Measurements from ENCODE around the gene FIBP. TPM values are rescaled to one million over a fixed set of nuclear protein-coding genes. Genes with fewer than 3 reads are reported as not detected.
A peak's percentile ranks its signal among the peaks of the same experiment; 100 is the strongest.

Gene FIBP
- total and polyA plus RNA-seq, 12 donors: 44.0 to 88.4 (median 49.9) TPM

- Histone ChIP-seq H3K27ac (peak overlapping the region in 3 of 10 donors; percentile 10 to 99 (median 98)), H3K4me3 (no peak overlapping the region), H3K9me3 (no peaks in the 10 kb centered on the region), H3K4me1 (peaks cover 5 to 38% (median 32%) of the 10 kb centered on the region in 9 donors), H3K27me3 (no peaks in the 10 kb centered on the region), H3K36me3 (peaks cover 0 to 60% (median 46%) of the 10 kb centered on the region in 9 donors)
- ATAC-seq: no peak
- 74 to 84% methylated on average over 5 of the region's 5 CpGs for WGBS, 2 donors
- peak in 1 of 2 donors; percentile 5 for DNase-seq
- intact Hi-C loops (cut with DNase I): no loop called here
- no peak for TF ChIP-seq CTCF (IDR thresholded peaks at IDR 0.05)
Observed at GRCh38 chr11:65862191-65862735, 26.0 kb downstream of the FIBP start.

- no peaks in the 10 kb centered on the region for H3K9me3 ChIP-seq
- peak overlapping the region; percentile 59 to 100 (median 99) for H3K4me3 ChIP-seq
- DNase-seq: peak in 1 of 2 donors; percentile 4
- H3K36me3 ChIP-seq: peaks cover 0 to 54% (median 40%) of the 10 kb centered on the region in 9 donors
- no peak for TF ChIP-seq CTCF (IDR thresholded peaks at IDR 0.05)
- intact Hi-C loops (cut with DNase I): loop anchor here in 1 of 10 donors (2.0 kb wide), 1 partner anchor 27 kb away; the partner anchor contains the start of gene FIBP
- ATAC-seq: no peak
- H3K27me3 ChIP-seq: no peaks in the 10 kb centered on the region
- peaks cover 7 to 39% (median 32%) of the 10 kb centered on the region in 9 donors for H3K4me1 ChIP-seq
- peak overlapping the region in 8 of 10 donors; percentile 97 to 100 (median 99) for H3K27ac ChIP-seq
- WGBS, 2 donors: 85% methylated on average over 13 of the region's 13 CpGs
Observed at GRCh38 chr11:65861533-65862183, 26.6 kb downstream of the FIBP start.

GRCh38 chr11:65861165-65861505 is 27.1 kb downstream of the FIBP start:
- intact Hi-C loops (cut with DNase I): loop anchor here in 1 of 10 donors (2.0 kb wide), 1 partner anchor 28 kb away; the partner anchor contains the start of gene FIBP
- Histone ChIP-seq H3K27me3 (no peaks in the 10 kb centered on the region), H3K36me3 (peaks cover 0 to 53% (median 35%) of the 10 kb centered on the region in 9 donors), H3K27ac (peak overlapping the region; percentile 90 to 100 (median 98)), H3K4me3 (peak overlapping the region; percentile 59 to 100 (median 99)), H3K4me1 (peaks cover 12 to 45% (median 36%) of the 10 kb centered on the region in 9 donors), H3K9me3 (no peaks in the 10 kb centered on the region)
- no peak for ATAC-seq
- WGBS, 2 donors: 11 to 12% methylated on average over 14 of the region's 14 CpGs
- TF ChIP-seq CTCF (IDR thresholded peaks at IDR 0.05): no peak
- DNase-seq: peak in 1 of 2 donors; percentile 17

- peak; percentile 97 to 99 for DNase-seq
- H3K9me3 ChIP-seq: no peaks in the 10 kb centered on the region
- H3K4me1 ChIP-seq: peaks cover 12 to 51% (median 42%) of the 10 kb centered on the region in 9 donors
- intact Hi-C loops (cut with DNase I): loop anchor here in 2 of 10 donors (1.0 to 2.0 kb wide), 2 partner anchors 13 to 28 kb away; partner anchors contain the start of gene FIBP (in 1 of the 2)
- 0 to 1% methylated on average over 78 of the region's 78 CpGs for WGBS, 2 donors
- TF ChIP-seq CTCF (IDR thresholded peaks at IDR 0.05): peak; percentile 83 to 95 (median 90)
- H3K27ac ChIP-seq: peak within 1 kb of the TSS; percentile 90 to 100 (median 98)
- H3K36me3 ChIP-seq: peaks cover 1 to 53% (median 35%) of the 10 kb centered on the region in 9 donors
- H3K27me3 ChIP-seq: no peaks in the 10 kb centered on the region
- peak; percentile 50 to 85 (median 74) for ATAC-seq
- peak within 1 kb of the TSS; percentile 59 to 100 (median 99) for H3K4me3 ChIP-seq
Observed at GRCh38 chr11:65860278-65861164, 27.8 kb downstream of the FIBP start, which contains the start of gene MUS81. Gene MUS81 (plus strand): TSS chr11:65860433. CDS start chr11:65860754, 321 bp downstream.
